Astrocyte (in vitro differentiated cells and primary cell): ENCODE measurements around the gene SMAP2. TPM values are rescaled to one million over a fixed set of nuclear protein-coding genes. Genes with fewer than 3 reads are reported as not detected.

Experiments used
- DNase-seq: peaks from one replicate; pipeline ENCODE4 v3.0.0-alpha.2; 2010; ENCODE audit warnings: low read depth
- FAIRE-seq: peaks from 2 replicates; lab custom pipeline; 2011; peaks lifted over from hg19 to GRCh38; lab: Jason Lieb, UNC
- H2AFZ ChIP-seq: 2 replicates; pipeline ENCODE4 v1.6.0; 2012; ENCODE audit warnings: low read depth, low read length, inconsistent platforms
- H3K27ac ChIP-seq: 2 replicates; pipeline ENCODE4 v1.5.1; 2011; ENCODE audit warnings: low read depth, low read length, inconsistent platforms
- H3K27me3 ChIP-seq: 2 replicates; pipeline ENCODE4 v1.6.0; 2011; ENCODE audit warnings: low read length, inconsistent platforms; ENCODE audit not compliant: insufficient read depth
- H3K36me3 ChIP-seq: 2 replicates; pipeline ENCODE4 v1.5.1; 2011; ENCODE audit warnings: low read length, inconsistent platforms; ENCODE audit not compliant: insufficient read depth
- H3K4me1 ChIP-seq: 2 replicates; pipeline ENCODE4 v1.5.1; 2011; ENCODE audit warnings: low read length, inconsistent platforms; ENCODE audit not compliant: insufficient read depth
- H3K4me2 ChIP-seq: 2 replicates; pipeline ENCODE4 v1.6.0; 2012; ENCODE audit warnings: low read length, inconsistent platforms
- H3K4me3 ChIP-seq: 2 replicates; pipeline ENCODE4 v1.5.1; 2011; ENCODE audit warnings: low read depth, mild to moderate bottlenecking, low read length, inconsistent platforms; ENCODE audit not compliant: insufficient read depth
- H3K79me2 ChIP-seq: 2 replicates; pipeline ENCODE4 v1.6.0; 2012; ENCODE audit warnings: mild to moderate bottlenecking, low read length, inconsistent platforms; ENCODE audit not compliant: insufficient read depth
- H3K9ac ChIP-seq: 2 replicates; pipeline ENCODE4 v1.6.0; 2012; ENCODE audit warnings: mild to moderate bottlenecking, low read length, inconsistent platforms
- H3K9me3 ChIP-seq: 2 replicates; pipeline ENCODE4 v1.5.1; 2012; ENCODE audit warnings: low read depth, mild to moderate bottlenecking, low read length, inconsistent platforms; ENCODE audit not compliant: insufficient read depth
- H4K20me1 ChIP-seq: 2 replicates; pipeline ENCODE4 v1.6.0; 2012; ENCODE audit warnings: low read length, inconsistent platforms; ENCODE audit not compliant: insufficient read depth
- H3K27ac Mint-ChIP-seq: one replicate; pipeline ENCODE4 v1.8.0; 2021; ENCODE audit warnings: mild to moderate bottlenecking, mixed read lengths; ENCODE audit not compliant: unreplicated experiment
- H3K27me3 Mint-ChIP-seq: one replicate; pipeline ENCODE4 v1.8.0; 2021; ENCODE audit warnings: low read depth, mixed read lengths; ENCODE audit not compliant: unreplicated experiment
- H3K36me3 Mint-ChIP-seq: one replicate; pipeline ENCODE4 v1.8.0; 2021; ENCODE audit warnings: low read depth, mixed read lengths; ENCODE audit not compliant: unreplicated experiment
- H3K4me1 Mint-ChIP-seq: one replicate; pipeline ENCODE4 v1.8.0; 2021; ENCODE audit warnings: low read depth, mixed read lengths; ENCODE audit not compliant: unreplicated experiment
- H3K4me3 Mint-ChIP-seq: one replicate; pipeline ENCODE4 v1.8.0; 2021; ENCODE audit warnings: mild to moderate bottlenecking, moderate library complexity, mixed read lengths; ENCODE audit not compliant: unreplicated experiment
- H3K9me3 Mint-ChIP-seq: one replicate; pipeline ENCODE4 v1.8.0; 2021; ENCODE audit warnings: mild to moderate bottlenecking, mixed read lengths; ENCODE audit not compliant: unreplicated experiment
- CTCF ChIP-seq: IDR thresholded peaks from 2 replicates; pipeline ENCODE4 v1.5.1; 2011; ENCODE audit warnings: low read depth, mild to moderate bottlenecking, inconsistent platforms, low read length, moderate library complexity; ENCODE audit not compliant: insufficient read depth
- EZH2 ChIP-seq: IDR thresholded peaks from 2 replicates; pipeline ENCODE4 v1.6.1; 2012; ENCODE audit warnings: mild to moderate bottlenecking, low read length, inconsistent platforms; ENCODE audit not compliant: insufficient read depth
- total RNA-seq: library from RNA; stranded (reverse); gene quantifications from 2 replicates; pipeline ENCODE4 v1.2.1, GENCODE V29; 2021

The SMAP2 gene
- total RNA-seq, 1 donor from 2014 or later, result 16.8 TPM

GRCh38 chr1:40352126-40352525 lies 21.4 kb upstream of the SMAP2 start:
- H3K4me1 Mint-ChIP-seq, result no peaks in the 10 kb centered on the region
- H4K20me1 ChIP-seq, result no peaks in the 10 kb centered on the region

GRCh38 chr1:40353082-40353481 lies 20.4 kb upstream of the SMAP2 start:
- Histone ChIP-seq H3K4me1 (no peaks in the 10 kb centered on the region), H3K36me3 (no peaks in the 10 kb centered on the region), H3K79me2 (no peaks in the 10 kb centered on the region), H3K9me3 (no peaks in the 10 kb centered on the region), H3K27ac (no peak overlapping the region), H3K4me2 (no peak overlapping the region), H3K4me3 (no peak overlapping the region), H4K20me1 (no peaks in the 10 kb centered on the region), H2AFZ (no peak overlapping the region), H3K9ac (no peak overlapping the region), H3K27me3 (no peaks in the 10 kb centered on the region)
- Mint-ChIP-seq H3K4me1 (no peaks in the 10 kb centered on the region), H3K27me3 (peaks cover 7% of the 10 kb centered on the region), H3K36me3 (no peaks in the 10 kb centered on the region), H3K4me3 (no peak overlapping the region), H3K27ac (no peak overlapping the region), H3K9me3 (peaks cover 11% of the 10 kb centered on the region)
- DNase-seq (no peak), FAIRE-seq (no peak)
- TF ChIP-seq EZH2, result no peak
- no peak for TF ChIP-seq CTCF

More at GRCh38 chr1:40352126-40352525, 21.4 kb upstream of the SMAP2 start:
- H3K4me3 ChIP-seq, result no peak overlapping the region
- H3K27ac Mint-ChIP-seq, result no peak overlapping the region
- H3K4me3 Mint-ChIP-seq, result no peak overlapping the region
- H3K4me1 ChIP-seq, result no peaks in the 10 kb centered on the region
- H3K9ac ChIP-seq, result no peak overlapping the region
- TF ChIP-seq EZH2 (no peak), CTCF (no peak)
- DNase-seq (no peak), FAIRE-seq (no peak)
- peaks cover 7% of the 10 kb centered on the region for H3K27me3 Mint-ChIP-seq
- no peaks in the 10 kb centered on the region for H3K36me3 Mint-ChIP-seq
- H2AFZ ChIP-seq, result no peak overlapping the region
- no peak overlapping the region for H3K4me2 ChIP-seq
- peaks cover 6% of the 10 kb centered on the region for H3K9me3 Mint-ChIP-seq
- no peaks in the 10 kb centered on the region for H3K9me3 ChIP-seq
- H3K79me2 ChIP-seq, result no peaks in the 10 kb centered on the region
- H3K27me3 ChIP-seq, result no peaks in the 10 kb centered on the region
- H3K36me3 ChIP-seq, result no peaks in the 10 kb centered on the region
- no peak overlapping the region for H3K27ac ChIP-seq

- no peak for FAIRE-seq
- H4K20me1 ChIP-seq, result no peaks in the 10 kb centered on the region
Observed at GRCh38 chr1:40357625-40358024, 15.9 kb upstream of the SMAP2 start.

More at GRCh38 chr1:40357625-40358024, 15.9 kb upstream of the SMAP2 start:
- Mint-ChIP-seq H3K4me3 (no peak overlapping the region), H3K4me1 (no peaks in the 10 kb centered on the region), H3K36me3 (no peaks in the 10 kb centered on the region), H3K27ac (no peak overlapping the region), H3K27me3 (peaks cover 3% of the 10 kb centered on the region), H3K9me3 (peaks cover 24% of the 10 kb centered on the region)
- H3K4me2 ChIP-seq, result no peak overlapping the region
- H3K27ac ChIP-seq, result no peak overlapping the region
- peaks cover 3% of the 10 kb centered on the region for H3K9me3 ChIP-seq
- no peak for DNase-seq
- TF ChIP-seq EZH2, result no peak
- no peak for TF ChIP-seq CTCF
- no peaks in the 10 kb centered on the region for H3K4me1 ChIP-seq
- no peaks in the 10 kb centered on the region for H3K27me3 ChIP-seq
- H3K9ac ChIP-seq, result no peak overlapping the region
- H2AFZ ChIP-seq, result no peak overlapping the region
- no peak overlapping the region for H3K4me3 ChIP-seq
- no peaks in the 10 kb centered on the region for H3K79me2 ChIP-seq
- H3K36me3 ChIP-seq, result no peaks in the 10 kb centered on the region
